ENCODE measurements around the gene ZMYND12.
"Not testable (repeated sequence)": the region's sequence is repeated elsewhere in the genome, so short reads cannot be mapped to it uniquely, and the experiment has no call there.

Gene ZMYND12, protein sequence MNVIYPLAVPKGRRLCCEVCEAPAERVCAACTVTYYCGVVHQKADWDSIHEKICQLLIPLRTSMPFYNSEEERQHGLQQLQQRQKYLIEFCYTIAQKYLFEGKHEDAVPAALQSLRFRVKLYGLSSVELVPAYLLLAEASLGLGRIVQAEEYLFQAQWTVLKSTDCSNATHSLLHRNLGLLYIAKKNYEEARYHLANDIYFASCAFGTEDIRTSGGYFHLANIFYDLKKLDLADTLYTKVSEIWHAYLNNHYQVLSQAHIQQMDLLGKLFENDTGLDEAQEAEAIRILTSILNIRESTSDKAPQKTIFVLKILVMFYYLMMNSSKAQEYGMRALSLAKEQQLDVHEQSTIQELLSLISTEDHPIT

DNA sequence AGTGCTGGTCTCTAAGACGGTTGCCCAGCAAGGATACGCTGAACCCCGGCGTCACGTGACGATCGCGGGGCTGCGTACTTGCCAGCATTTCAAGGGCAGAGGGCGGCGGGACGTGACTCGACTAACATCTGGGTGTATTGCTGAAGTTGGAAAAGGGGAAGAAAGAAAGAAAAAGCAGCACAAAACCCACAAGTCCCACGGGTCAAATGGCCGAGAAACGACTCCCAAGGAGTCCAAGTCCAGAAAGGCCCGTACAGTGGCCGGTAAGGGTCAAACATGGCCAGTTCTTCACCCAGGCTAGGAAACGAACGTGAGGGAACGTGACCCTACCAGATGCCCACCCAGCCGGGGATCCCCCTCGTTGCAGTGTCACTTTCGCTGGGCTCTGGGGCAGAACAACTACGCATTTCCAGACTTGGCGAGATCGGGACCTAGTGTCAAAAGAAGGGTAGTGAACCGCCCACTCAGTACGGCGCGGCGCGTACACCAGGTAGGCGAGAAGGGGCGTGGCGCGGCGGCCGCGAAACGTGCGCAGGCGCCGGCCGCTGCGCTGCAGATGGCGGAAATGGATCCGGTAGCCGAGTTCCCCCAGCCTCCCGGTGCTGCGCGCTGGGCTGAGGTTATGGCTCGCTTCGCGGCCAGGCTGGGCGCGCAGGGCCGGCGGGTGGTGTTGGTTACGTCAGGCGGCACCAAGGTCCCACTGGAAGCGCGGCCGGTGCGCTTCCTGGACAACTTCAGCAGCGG, at the start of gene ZMYND12, which contains the start of gene PPCS:
Gene ZMYND12 (minus strand): TSS at position 13 of the 744 bp plus-strand sequence. CDS start 25 bp downstream, outside the sequence.
Gene PPCS (plus strand): TSS at position 534 of the 744 bp plus-strand sequence. CDS start 23 bp downstream, at position 557.
- peak within 1 kb of the TSS; percentile 97 for H3K27ac ChIP-seq
- no peak for TF ChIP-seq CTCF (conservative IDR thresholded peaks at IDR 0.05)
- TF ChIP-seq ZFX (IDR thresholded peaks at IDR 0.05): no peak

- no peak for TF ChIP-seq ZFX (IDR thresholded peaks at IDR 0.05)
- TF ChIP-seq CTCF (conservative IDR thresholded peaks at IDR 0.05): no peak; the same call in 1 of the 2 replicates
- no peak overlapping the region for H3K27ac ChIP-seq
Measured at GRCh38 chr1:42504535-42505128, 48.8 kb upstream of the ZMYND12 start.

DNA sequence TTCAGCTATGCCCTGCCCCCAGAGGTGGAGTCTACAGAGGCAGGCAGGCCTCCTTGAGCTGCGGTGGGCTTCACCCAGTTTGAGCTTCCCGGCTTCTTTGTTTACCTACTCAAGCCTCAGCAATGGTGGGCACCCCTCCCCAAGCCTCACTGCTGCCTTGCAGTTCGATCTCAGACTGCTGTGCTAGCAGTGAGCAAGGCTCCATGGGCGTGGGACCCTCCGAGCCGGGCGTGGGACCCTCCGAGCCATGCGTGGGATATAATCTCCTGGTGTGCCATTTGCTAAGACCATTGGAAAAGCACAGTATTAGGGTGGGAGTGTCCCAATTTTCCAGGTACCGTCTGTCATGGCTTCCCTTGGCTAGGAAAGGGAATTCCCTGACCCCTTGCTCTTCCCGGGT, 46.2 kb upstream of the ZMYND12 start:
- H3K27ac ChIP-seq: not testable (repeated sequence)

DNA sequence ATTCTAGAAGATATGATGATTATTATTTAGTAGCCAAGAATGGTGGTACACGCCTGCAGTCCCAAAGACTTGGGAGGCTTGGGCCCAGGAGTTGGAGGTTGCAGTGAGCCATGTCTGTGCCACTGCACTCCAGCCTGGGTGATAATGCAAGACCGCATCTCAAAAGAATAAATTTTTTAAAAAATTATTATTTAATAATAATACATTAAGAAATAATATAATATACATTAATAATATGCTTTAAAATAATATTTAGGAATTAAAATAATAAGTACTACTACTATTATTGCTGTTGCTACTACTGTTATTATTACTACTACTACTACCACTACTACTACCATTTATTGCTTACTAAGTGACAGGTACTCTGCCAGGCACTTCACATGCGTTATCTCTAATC, 34.4 kb upstream of the ZMYND12 start:
- H3K27ac ChIP-seq: no peak overlapping the region
- TF ChIP-seq ZFX (IDR thresholded peaks at IDR 0.05) (no peak), CTCF (conservative IDR thresholded peaks at IDR 0.05) (no peak)

DNA sequence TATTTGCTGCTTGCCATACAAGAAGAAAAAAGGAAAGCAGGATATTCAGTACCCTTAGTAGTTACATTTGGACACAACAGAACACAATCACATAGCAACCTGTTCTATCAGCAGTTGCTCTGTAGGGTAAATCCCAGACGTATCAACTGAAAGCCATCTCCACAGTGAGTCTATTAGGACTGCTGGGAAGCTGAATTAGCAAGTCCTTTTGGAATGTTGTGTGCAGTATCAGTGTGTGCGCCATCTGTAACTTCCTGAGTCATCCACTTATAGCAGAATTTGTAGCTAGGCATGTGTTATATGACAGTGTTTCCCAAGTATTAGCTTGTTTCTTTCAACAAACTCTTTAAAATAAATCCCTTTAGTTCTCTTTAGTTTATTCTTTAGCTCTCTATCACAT, 28.6 kb upstream of the ZMYND12 start:
- H3K27ac ChIP-seq: no peak overlapping the region
- TF ChIP-seq CTCF (conservative IDR thresholded peaks at IDR 0.05): no peak
- TF ChIP-seq ZFX (IDR thresholded peaks at IDR 0.05): no peak

DNA sequence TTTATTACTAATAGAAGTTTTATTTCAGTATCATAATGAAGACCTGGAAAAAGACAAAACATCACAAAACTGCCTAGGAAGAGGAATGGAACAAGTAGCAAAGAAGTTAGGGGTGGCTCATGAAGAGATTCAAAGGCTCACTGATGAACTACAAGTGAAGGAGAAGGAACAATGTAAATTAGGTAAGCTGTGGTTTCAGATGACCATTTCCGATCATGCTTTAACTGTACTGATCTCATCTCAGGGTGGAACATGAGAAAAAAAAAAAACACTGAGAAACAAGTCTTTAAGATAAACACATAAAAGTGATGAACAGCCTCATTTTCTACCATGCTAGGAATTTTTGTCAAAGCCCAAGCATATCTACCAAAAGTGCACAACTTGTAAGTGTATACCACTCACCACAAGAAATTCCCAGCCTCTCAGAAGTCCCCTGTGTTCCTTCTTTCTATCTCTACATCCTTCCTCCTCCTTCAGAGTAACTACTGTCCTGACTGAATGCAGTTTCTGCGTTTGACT, 26.9 kb upstream of the ZMYND12 start:
- TF ChIP-seq ZFX (IDR thresholded peaks at IDR 0.05): no peak
- TF ChIP-seq CTCF (conservative IDR thresholded peaks at IDR 0.05): no peak
- H3K27ac ChIP-seq: no peak overlapping the region

GRCh38 chr1:42480921-42481320, 25.1 kb upstream of the ZMYND12 start:
- TF ChIP-seq ZFX (IDR thresholded peaks at IDR 0.05): no peak
- no peak for TF ChIP-seq CTCF (conservative IDR thresholded peaks at IDR 0.05)
- H3K27ac ChIP-seq: no peak overlapping the region

All from C4-2B (cell line).